ENCODE data around the gene EEPD1. TPM values are rescaled to one million over a fixed set of nuclear protein-coding genes. Genes with fewer than 3 reads are reported as not detected.

Gene EEPD1
- total and polyA plus RNA-seq, 9 donors = 5.6 to 16.6 (median 11.5) TPM

DNA sequence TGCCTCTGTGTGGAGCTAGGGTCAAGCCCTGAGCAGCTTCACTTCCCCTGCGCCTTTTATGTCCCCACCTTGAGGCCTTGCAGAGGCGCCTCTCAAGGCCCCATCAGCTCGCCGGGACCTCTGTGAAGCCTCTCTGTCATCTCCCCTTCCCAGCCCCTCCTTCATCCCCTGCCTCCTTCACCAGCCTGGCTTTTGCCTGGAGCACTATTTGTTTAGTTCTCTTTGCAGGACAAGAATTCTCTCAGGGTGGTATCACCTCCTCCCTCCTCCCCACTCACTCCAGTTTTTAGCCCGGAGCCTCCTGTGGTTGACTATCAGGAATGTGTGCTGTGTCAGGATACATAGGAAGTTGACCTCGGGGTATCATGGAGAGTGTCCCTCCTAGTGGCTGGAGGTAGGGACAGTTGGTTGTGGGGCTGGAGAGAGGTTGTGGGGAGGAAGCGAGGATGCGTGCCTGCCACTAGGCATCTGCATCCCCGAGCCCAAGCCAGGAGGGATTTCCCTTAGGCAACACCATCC is 146.8 kb downstream of the EEPD1 start:
- Histone ChIP-seq H3K36me3 (no peaks in the 10 kb centered on the region), H3K9me3 (no peaks in the 10 kb centered on the region), H3K27me3 (no peaks in the 10 kb centered on the region), H3K27ac (no peak overlapping the region), H3K4me1 (ENCODE audit: insufficient read depth) (peaks cover 11% of the 10 kb centered on the region), H3K4me3 (no peak overlapping the region)
- DNase-seq = peak in 1 of 5 donors; percentile 14
- no peak for TF ChIP-seq EP300 (IDR thresholded peaks at IDR 0.05)
- TF ChIP-seq, protein P1, sequence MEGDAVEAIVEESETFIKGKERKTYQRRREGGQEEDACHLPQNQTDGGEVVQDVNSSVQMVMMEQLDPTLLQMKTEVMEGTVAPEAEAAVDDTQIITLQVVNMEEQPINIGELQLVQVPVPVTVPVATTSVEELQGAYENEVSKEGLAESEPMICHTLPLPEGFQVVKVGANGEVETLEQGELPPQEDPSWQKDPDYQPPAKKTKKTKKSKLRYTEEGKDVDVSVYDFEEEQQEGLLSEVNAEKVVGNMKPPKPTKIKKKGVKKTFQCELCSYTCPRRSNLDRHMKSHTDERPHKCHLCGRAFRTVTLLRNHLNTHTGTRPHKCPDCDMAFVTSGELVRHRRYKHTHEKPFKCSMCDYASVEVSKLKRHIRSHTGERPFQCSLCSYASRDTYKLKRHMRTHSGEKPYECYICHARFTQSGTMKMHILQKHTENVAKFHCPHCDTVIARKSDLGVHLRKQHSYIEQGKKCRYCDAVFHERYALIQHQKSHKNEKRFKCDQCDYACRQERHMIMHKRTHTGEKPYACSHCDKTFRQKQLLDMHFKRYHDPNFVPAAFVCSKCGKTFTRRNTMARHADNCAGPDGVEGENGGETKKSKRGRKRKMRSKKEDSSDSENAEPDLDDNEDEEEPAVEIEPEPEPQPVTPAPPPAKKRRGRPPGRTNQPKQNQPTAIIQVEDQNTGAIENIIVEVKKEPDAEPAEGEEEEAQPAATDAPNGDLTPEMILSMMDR (IDR thresholded peaks at IDR 0.05) = no peak
- TF ChIP-seq POLR2A (IDR thresholded peaks at IDR 0.05) = no peak
- intact Hi-C loops (cut with DNase I) = no loop called here
- 90 to 93% (median 90%) methylated on average over 9 of the region's 9 CpGs for WGBS, 3 donors

- H3K27ac ChIP-seq = no peak overlapping the region
- H3K9me3 ChIP-seq = no peaks in the 10 kb centered on the region
- 79 to 83% (median 81%) methylated on average over 9 of the region's 9 CpGs for WGBS, 3 donors
- DNase-seq = peak in 1 of 5 donors; percentile 19
- H3K27me3 ChIP-seq = no peaks in the 10 kb centered on the region
- H3K4me3 ChIP-seq = no peak overlapping the region
- intact Hi-C loops (cut with DNase I) = no loop called here
- TF ChIP-seq, protein P1 (IDR thresholded peaks at IDR 0.05) = no peak
- TF ChIP-seq EP300 (IDR thresholded peaks at IDR 0.05) (no peak), POLR2A (IDR thresholded peaks at IDR 0.05) (no peak)
- H3K4me1 ChIP-seq (ENCODE audit: insufficient read depth) = peaks cover 11% of the 10 kb centered on the region
- H3K36me3 ChIP-seq = no peaks in the 10 kb centered on the region
Observed at GRCh38 chr7:36300696-36301350, 147.8 kb downstream of the EEPD1 start.

GRCh38 chr7:36301914-36302771 is 149.1 kb downstream of the EEPD1 start:
- Histone ChIP-seq H3K36me3 (no peaks in the 10 kb centered on the region), H3K27ac (no peak overlapping the region), H3K4me3 (no peak overlapping the region), H3K27me3 (no peaks in the 10 kb centered on the region), H3K4me1 (ENCODE audit: insufficient read depth) (peaks cover 11% of the 10 kb centered on the region), H3K9me3 (no peaks in the 10 kb centered on the region)
- DNase-seq = peak in 1 of 5 donors; percentile 15
- TF ChIP-seq, protein P1 (IDR thresholded peaks at IDR 0.05) = no peak
- TF ChIP-seq POLR2A (IDR thresholded peaks at IDR 0.05) (no peak), EP300 (IDR thresholded peaks at IDR 0.05) (no peak)
- intact Hi-C loops (cut with DNase I) = no loop called here
- WGBS, 3 donors = 87 to 91% (median 90%) methylated on average over 15 of the region's 15 CpGs

DNA sequence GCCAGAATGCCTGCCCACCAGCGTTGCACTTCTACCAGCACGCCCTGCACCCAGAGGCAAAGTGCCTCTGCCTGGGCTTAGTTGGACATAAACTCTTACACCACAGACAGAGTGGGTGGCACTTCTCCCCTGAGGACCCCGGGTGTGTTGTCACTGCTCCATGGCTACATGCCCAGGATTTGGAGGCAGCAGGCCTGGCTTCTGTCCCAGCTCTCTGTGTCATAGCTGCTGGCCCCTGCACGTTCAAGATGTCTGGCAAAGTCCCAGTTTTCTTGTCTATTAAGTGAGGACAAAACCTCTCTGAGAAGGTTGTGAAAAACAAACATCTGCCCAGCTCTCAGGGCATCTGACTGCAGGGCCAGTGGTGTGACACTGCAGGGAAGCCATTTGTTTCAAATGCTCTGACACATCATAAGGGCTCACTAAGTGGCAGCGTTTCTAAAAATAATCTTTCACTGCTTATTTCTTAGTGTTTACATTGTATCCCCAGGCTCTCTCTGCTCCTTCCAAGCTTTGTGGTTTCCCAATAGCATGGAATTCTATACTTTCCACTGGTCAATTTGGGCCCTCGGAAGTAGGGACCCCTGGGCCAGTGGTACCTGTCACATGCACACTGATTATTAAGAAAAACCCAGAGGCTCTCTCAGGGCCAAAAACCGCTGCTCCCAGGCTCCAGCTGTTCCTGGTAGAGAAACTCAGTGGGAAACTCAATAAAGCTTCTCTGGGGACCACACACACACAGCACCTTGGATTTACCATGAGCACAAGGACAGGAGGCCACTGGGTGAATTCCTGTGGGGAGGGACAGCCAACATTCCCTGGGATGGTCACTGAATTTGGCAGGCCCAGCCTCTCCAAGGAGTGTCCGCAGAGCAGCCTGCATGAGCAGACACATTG is 150.4 kb downstream of the EEPD1 start:
- intact Hi-C loops (cut with DNase I) = no loop called here
- no peak for TF ChIP-seq EP300 (IDR thresholded peaks at IDR 0.05)
- no peak for TF ChIP-seq POLR2A (IDR thresholded peaks at IDR 0.05)
- TF ChIP-seq, protein P1 (IDR thresholded peaks at IDR 0.05) = no peak
- Histone ChIP-seq H3K36me3 (no peaks in the 10 kb centered on the region), H3K9me3 (no peaks in the 10 kb centered on the region), H3K4me1 (ENCODE audit: insufficient read depth) (peaks cover 11% of the 10 kb centered on the region), H3K27ac (peak overlapping the region in 1 of 2 donors; percentile 47), H3K27me3 (no peaks in the 10 kb centered on the region), H3K4me3 (no peak overlapping the region)
- peak; percentile 54 to 78 (median 69) for DNase-seq
- 23 to 34% (median 26%) methylated on average over 8 of the region's 8 CpGs for WGBS, 3 donors

All from ovary (tissue), 9 donors.